HL-60 (cell line): ENCODE results near the gene KCNQ1OT1.

Experiments used
- DNase-seq, 2 experiments: peaks; one replicate each; pipeline ENCODE4 v3.0.0-alpha.2; 2010 to 2020; ENCODE audit warnings: low read depth in 1 of 2, low spot score in 1 of 2
- H3K27ac ChIP-seq: fragments of 250-450 bp; sonication (Bioruptor Pico); replicated peaks from 2 replicates; pipeline ENCODE4 v1.5.1; 2020; ENCODE audit warnings: mild to moderate bottlenecking, moderate library complexity
- H3K27me3 ChIP-seq: fragments of 250-450 bp; sonication (Bioruptor Pico); 2 replicates; pipeline ENCODE4 v1.5.1; 2021; ENCODE audit warnings: mild to moderate bottlenecking, moderate library complexity; ENCODE audit not compliant: insufficient read depth, poor library complexity, severe bottlenecking
- H3K4me3 ChIP-seq: replicated peaks from 2 replicates; pipeline ENCODE4 v1.5.1; 2011; ENCODE audit warnings: mild to moderate bottlenecking, control low read depth, low read length; ENCODE audit not compliant: insufficient read depth
- CTCF ChIP-seq: IDR thresholded peaks from one replicate; pipeline ENCODE4 v1.5.1; 2011; ENCODE audit warnings: low read length, control low read depth, inconsistent platforms; ENCODE audit not compliant: insufficient read depth
- GABPA ChIP-seq: IDR thresholded peaks from 2 replicates; pipeline ENCODE4 v1.6.1; 2012; ENCODE audit warnings: low read depth
- POLR2AphosphoS5 ChIP-seq: IDR thresholded peaks from 2 replicates; pipeline ENCODE4 v1.6.1; 2012; ENCODE audit warnings: low read depth
- REST ChIP-seq: IDR thresholded peaks from 2 replicates; pipeline ENCODE4 v1.6.1; 2012; ENCODE audit warnings: low read depth; ENCODE audit not compliant: insufficient replicate concordance
- SPI1 ChIP-seq: IDR thresholded peaks from 2 replicates; pipeline ENCODE4 v1.6.1; 2012; ENCODE audit warnings: low read depth, mild to moderate bottlenecking, borderline replicate concordance

The KCNQ1OT1 gene

GRCh38 chr11:2706321-2706720 lies 6.5 kb upstream of the KCNQ1OT1 start:
- DNase-seq = no peak
- H3K27me3 ChIP-seq = no peaks in the 10 kb centered on the region
- TF ChIP-seq POLR2AphosphoS5 (no peak), SPI1 (no peak), REST (no peak), GABPA (no peak), CTCF (no peak)
- H3K4me3 ChIP-seq = no peak overlapping the region
- H3K27ac ChIP-seq = no peak overlapping the region

- Histone ChIP-seq H3K27me3 (no peaks in the 10 kb centered on the region), H3K4me3 (no peak overlapping the region)
- no peak for TF ChIP-seq POLR2AphosphoS5
- TF ChIP-seq SPI1 = no peak
- no peak for TF ChIP-seq REST
- TF ChIP-seq GABPA = no peak
Observed at GRCh38 chr11:2704896-2705606, 5.3 kb upstream of the KCNQ1OT1 start.

GRCh38 chr11:2704356-2704755 lies 4.6 kb upstream of the KCNQ1OT1 start:
- Histone ChIP-seq H3K27ac (no peak overlapping the region), H3K4me3 (no peak overlapping the region), H3K27me3 (no peaks in the 10 kb centered on the region)
- DNase-seq = no peak
- no peak for TF ChIP-seq CTCF

More at GRCh38 chr11:2704896-2705606, 5.3 kb upstream of the KCNQ1OT1 start:
- no peak for DNase-seq
- H3K27ac ChIP-seq = no peak overlapping the region

GRCh38 chr11:2703363-2704141 lies 3.8 kb upstream of the KCNQ1OT1 start:
- no peak overlapping the region for H3K27ac ChIP-seq
- H3K27me3 ChIP-seq = no peaks in the 10 kb centered on the region
- TF ChIP-seq SPI1 (no peak), POLR2AphosphoS5 (no peak), REST (no peak), CTCF (no peak), GABPA (no peak)
- DNase-seq = peak in 1 of 2 experiments; percentile 45
- H3K4me3 ChIP-seq = no peak overlapping the region
